KMS-11 (cell line): Measurements from ENCODE around the gene NIPAL4.
A peak's percentile ranks its signal among the peaks of the same experiment; 100 is the strongest.
"Not testable (repeated sequence)": the region's sequence is repeated elsewhere in the genome, so short reads cannot be mapped to it uniquely, and the experiment has no call there.

Experiments used
- H2AFZ ChIP-seq: fragments of 200-600 bp; sonication (generic); 2 replicates; pipeline ENCODE4 v1.6.1; 2016; ENCODE audit warnings: antibody characterized with exemption, mixed run types, low read depth
- H3K27ac ChIP-seq: fragments of 200-600 bp; sonication (generic); 2 replicates; pipeline ENCODE4 v1.6.1; 2016; ENCODE audit warnings: mild to moderate bottlenecking, mixed run types
- H3K27me3 ChIP-seq: fragments of 200-600 bp; sonication (generic); 2 replicates; pipeline ENCODE4 v1.6.1; 2017; ENCODE audit warnings: mild to moderate bottlenecking, low read depth, mixed run types, moderate library complexity; ENCODE audit not compliant: insufficient read depth
- H3K36me3 ChIP-seq: fragments of 200-600 bp; sonication (generic); 2 replicates; pipeline ENCODE4 v1.6.1; 2017; ENCODE audit warnings: mild to moderate bottlenecking, mixed run types; ENCODE audit not compliant: insufficient read depth
- H3K4me1 ChIP-seq: fragments of 200-600 bp; sonication (generic); 2 replicates; pipeline ENCODE4 v1.6.1; 2016; ENCODE audit warnings: mild to moderate bottlenecking, low read depth, mixed run types; ENCODE audit not compliant: poor library complexity, severe bottlenecking
- H3K4me2 ChIP-seq: fragments of 200-600 bp; sonication (generic); 2 replicates; pipeline ENCODE4 v1.7.0; 2016; ENCODE audit warnings: mild to moderate bottlenecking, mixed run types
- H3K4me3 ChIP-seq: fragments of 200-600 bp; sonication (generic); IDR thresholded peaks from 2 replicates; pipeline ENCODE4 v1.6.1; 2017; ENCODE audit warnings: low read depth, low read length, mixed read lengths; ENCODE audit not compliant: insufficient read depth
- H3K79me2 ChIP-seq: fragments of 200-600 bp; sonication (generic); 2 replicates; pipeline ENCODE4 v1.6.1; 2016; ENCODE audit warnings: low read depth, mixed run types; ENCODE audit not compliant: insufficient read depth
- H3K9ac ChIP-seq: fragments of 200-600 bp; sonication (generic); 2 replicates; pipeline ENCODE4 v1.6.1; 2016; ENCODE audit warnings: mild to moderate bottlenecking, mixed run types
- H4K20me1 ChIP-seq: fragments of 200-600 bp; sonication (generic); 2 replicates; pipeline ENCODE4 v1.6.1; 2016; ENCODE audit warnings: mild to moderate bottlenecking, mixed run types; ENCODE audit not compliant: insufficient read depth
- TF ChIP-seq, protein P1 (sequence below): fragments of 200-600 bp; sonication (generic); conservative IDR thresholded peaks from 2 replicates; pipeline ENCODE4 v1.6.1; 2017; ENCODE audit warnings: low read depth, mild to moderate bottlenecking, antibody characterized with exemption, low read length, moderate library complexity, mixed read lengths

NIPAL4 gene

DNA sequence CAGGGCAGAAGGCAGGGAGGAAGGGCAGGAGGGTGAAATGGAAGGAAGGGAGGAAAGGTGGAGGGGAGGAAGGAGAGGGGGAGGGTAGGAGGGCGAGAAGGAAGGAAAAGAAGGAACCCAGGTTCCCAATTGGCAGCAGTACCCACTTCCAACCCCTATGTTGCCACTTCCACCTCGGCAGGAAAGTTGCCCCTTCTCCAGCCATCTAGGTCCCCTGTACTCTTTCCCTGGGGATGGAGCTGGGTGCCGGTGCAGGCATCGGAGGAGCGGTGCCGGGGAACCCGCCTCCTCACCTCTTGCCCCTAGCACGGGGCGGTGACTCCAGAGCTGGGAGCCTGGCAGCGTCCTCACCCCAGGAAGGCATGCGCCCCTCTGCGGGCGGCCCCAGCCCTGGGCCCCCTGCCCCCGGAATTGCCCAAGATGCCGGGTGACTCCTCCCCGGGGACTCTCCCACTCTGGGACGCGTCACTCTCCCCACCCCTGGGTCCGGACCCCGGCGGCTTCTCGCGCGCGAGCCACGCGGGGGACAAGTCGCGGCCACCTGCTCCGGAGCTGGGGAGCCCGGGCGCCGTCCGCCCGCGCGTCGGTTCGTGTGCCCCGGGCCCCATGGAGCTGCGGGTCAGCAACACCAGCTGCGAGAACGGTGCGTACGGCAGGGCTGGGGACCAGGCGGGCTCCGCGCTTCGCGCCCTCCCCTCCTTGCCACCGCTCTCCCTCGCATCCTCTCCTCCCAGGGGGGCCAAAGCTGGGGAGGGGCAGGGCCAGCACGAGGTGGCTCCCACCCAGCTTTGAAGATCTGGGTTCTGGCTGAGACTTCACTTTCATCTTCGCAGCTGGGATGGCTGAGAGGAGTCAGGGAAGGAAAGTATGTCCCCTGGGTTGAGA is at the start of gene NIPAL4:
Gene NIPAL4, plus strand, starts transcription at position 499 of the 885 bp plus-strand sequence. Its CDS starts 108 bp downstream, at position 607.
- no peak within 1 kb of the TSS for H3K4me2 ChIP-seq
- H3K4me1 ChIP-seq: no peaks in the 10 kb centered on the region
- H3K27me3 ChIP-seq: no peaks in the 10 kb centered on the region
- H3K36me3 ChIP-seq: no peaks in the 10 kb centered on the region
- H4K20me1 ChIP-seq: no peaks in the 10 kb centered on the region
- no peak within 1 kb of the TSS for H2AFZ ChIP-seq
- no peak within 1 kb of the TSS for H3K9ac ChIP-seq
- H3K27ac ChIP-seq: no peak within 1 kb of the TSS
- no peaks in the 10 kb centered on the region for H3K79me2 ChIP-seq
- TF ChIP-seq, protein P1, sequence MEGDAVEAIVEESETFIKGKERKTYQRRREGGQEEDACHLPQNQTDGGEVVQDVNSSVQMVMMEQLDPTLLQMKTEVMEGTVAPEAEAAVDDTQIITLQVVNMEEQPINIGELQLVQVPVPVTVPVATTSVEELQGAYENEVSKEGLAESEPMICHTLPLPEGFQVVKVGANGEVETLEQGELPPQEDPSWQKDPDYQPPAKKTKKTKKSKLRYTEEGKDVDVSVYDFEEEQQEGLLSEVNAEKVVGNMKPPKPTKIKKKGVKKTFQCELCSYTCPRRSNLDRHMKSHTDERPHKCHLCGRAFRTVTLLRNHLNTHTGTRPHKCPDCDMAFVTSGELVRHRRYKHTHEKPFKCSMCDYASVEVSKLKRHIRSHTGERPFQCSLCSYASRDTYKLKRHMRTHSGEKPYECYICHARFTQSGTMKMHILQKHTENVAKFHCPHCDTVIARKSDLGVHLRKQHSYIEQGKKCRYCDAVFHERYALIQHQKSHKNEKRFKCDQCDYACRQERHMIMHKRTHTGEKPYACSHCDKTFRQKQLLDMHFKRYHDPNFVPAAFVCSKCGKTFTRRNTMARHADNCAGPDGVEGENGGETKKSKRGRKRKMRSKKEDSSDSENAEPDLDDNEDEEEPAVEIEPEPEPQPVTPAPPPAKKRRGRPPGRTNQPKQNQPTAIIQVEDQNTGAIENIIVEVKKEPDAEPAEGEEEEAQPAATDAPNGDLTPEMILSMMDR: no peak
- H3K4me3 ChIP-seq: no peak within 1 kb of the TSS

DNA sequence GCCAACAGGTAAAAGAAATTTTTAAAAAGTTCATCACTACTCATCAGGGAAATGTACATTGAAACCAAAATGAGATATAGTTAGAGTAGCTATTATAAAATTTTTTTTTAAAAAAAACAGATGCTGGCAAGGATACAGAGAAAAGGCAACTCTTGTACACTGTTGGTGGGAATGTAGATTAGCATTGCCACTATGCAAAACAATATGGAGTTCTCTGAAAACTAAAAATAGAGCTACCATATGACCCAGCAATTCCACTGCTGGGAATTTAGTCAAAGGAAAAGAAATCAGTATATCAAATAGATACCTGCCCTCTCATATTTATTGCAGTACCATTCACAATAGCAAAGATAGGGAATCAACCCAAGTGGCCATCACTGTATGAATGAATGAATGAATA is 44.2 kb upstream of the NIPAL4 start:
- Histone ChIP-seq H2AFZ (no peak overlapping the region), H3K27me3 (no peaks in the 10 kb centered on the region)

DNA sequence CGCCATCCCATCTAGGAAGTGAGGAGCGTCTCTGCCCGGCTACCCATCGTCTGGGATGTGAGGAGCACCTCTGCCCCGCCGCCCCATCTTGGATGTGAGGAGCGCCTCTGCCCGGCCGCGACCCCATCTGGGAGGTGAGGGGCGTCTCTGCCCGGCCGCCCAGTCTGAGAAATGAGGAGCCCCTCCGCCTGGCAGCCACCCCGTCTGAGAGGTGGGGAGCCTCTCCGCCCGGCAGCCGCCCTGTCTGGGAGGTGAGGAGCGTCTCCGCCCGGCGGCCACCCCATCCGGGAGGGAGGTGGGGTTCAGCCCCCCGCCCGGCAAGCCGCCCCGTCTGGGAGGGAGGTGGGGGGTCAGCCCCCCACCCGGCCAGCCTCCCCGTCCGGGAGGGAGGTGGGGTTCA is 40.5 kb upstream of the NIPAL4 start:
- not testable (repeated sequence) for H3K27ac ChIP-seq, H3K4me2 ChIP-seq, H3K79me2 ChIP-seq, H3K4me3 ChIP-seq, H3K4me1 ChIP-seq, H3K27me3 ChIP-seq, H2AFZ ChIP-seq, H3K36me3 ChIP-seq, H4K20me1 ChIP-seq, H3K9ac ChIP-seq

More for the DNA sequence above, 44.2 kb upstream of the NIPAL4 start:
- H3K4me3 ChIP-seq: no peak overlapping the region
- H3K36me3 ChIP-seq: no peaks in the 10 kb centered on the region
- no peak overlapping the region for H3K9ac ChIP-seq
- no peak overlapping the region for H3K4me2 ChIP-seq
- no peaks in the 10 kb centered on the region for H3K79me2 ChIP-seq
- no peaks in the 10 kb centered on the region for H4K20me1 ChIP-seq
- H3K4me1 ChIP-seq: no peaks in the 10 kb centered on the region
- TF ChIP-seq, protein P1: no peak
- H3K27ac ChIP-seq: no peak overlapping the region

DNA sequence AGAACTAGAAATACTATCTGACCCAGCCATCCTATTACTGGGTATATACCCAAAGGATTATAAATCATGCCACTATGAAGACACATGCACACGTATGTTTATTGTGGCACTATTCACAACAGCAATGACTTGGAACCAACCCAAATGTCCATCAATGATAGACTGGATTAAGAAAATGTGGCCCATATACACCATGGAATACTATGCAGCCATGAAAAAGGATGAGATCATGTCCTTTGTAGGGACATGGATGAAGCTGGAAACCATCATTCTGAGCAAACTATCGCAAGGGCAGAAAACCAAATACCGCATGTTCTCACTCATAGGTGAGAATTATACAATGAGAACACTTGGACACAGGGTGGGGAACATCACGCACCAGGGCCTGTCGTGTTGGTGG is 30.1 kb upstream of the NIPAL4 start:
- H3K27ac ChIP-seq, H3K4me3 ChIP-seq: not testable (repeated sequence)

DNA sequence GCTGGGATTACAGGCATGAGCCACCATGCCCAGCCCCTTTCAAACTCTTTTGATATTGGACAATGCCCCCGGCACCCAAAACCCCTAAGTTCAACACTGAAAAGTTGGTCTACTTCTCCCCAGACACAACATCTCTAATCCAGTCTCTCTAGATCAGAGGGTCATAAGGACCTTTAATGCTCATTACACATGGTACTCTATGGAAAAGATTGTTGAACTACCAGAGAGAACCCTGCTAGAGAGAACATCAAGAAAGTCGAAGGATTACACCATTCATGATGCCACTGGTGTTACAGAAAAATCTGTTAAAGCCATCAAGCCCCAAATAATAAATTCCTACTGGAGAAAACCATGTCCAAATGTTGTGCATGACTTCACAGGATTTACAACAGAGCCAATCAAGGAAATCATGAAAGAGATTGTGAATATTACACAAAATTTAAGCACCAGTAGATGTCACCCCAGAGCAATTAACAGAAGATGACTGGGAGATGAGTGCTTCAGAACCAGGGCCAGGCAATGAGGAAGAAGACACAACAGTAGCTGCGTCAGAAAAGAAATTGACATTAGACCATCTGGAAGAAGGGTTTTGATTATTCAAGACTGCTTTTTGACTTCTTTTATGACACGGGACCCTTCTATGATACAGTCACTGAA is 28.3 kb upstream of the NIPAL4 start:
- H3K79me2 ChIP-seq: no peaks in the 10 kb centered on the region
- TF ChIP-seq, protein P1: peak; percentile 29; the same call in 1 of the 2 replicates
- H3K27me3 ChIP-seq: no peaks in the 10 kb centered on the region
- no peaks in the 10 kb centered on the region for H3K36me3 ChIP-seq
- no peak overlapping the region for H3K4me3 ChIP-seq
- H3K4me2 ChIP-seq: no peak overlapping the region
- H3K27ac ChIP-seq: no peak overlapping the region
- H3K9ac ChIP-seq: no peak overlapping the region
- no peaks in the 10 kb centered on the region for H3K4me1 ChIP-seq
- H4K20me1 ChIP-seq: no peaks in the 10 kb centered on the region
- no peak overlapping the region for H2AFZ ChIP-seq

More for the DNA sequence above, 30.1 kb upstream of the NIPAL4 start:
- not testable (repeated sequence) for H4K20me1 ChIP-seq, H3K27me3 ChIP-seq, H3K4me2 ChIP-seq, H2AFZ ChIP-seq, H3K36me3 ChIP-seq, H3K4me1 ChIP-seq, H3K9ac ChIP-seq, H3K79me2 ChIP-seq
